HG03457 (cell line): ENCODE measurements around the gene NR6A1.

Experiments
- ATAC-seq: cut with Tn5 transposase; IDR thresholded peaks from one replicate; pipeline ENCODE4 v1.9.1; 2021; ENCODE audit warnings: moderate number of reproducible peaks; ENCODE audit not compliant: unreplicated experiment

The NR6A1 gene

DNA sequence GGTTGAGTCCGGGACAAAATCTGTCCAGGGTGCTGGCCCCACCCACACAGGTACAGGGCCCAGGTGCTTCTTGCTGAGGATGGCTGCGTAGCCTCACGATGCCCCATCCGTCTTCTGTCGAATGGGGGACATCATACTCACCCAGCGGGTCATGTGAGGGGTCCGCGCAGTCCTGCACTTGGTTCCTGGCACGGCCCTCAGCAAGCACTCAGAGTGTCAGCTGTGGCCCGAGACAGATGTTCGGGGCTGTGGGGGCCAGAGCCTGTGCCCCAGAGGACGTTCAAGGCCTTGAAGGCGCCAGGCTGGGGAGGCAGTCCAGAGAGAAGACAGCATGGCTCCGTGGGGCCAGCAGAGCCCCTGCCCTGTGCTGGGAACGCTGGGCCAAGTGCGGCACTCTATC, 291.7 kb downstream of the NR6A1 start:
- ATAC-seq: no peak

DNA sequence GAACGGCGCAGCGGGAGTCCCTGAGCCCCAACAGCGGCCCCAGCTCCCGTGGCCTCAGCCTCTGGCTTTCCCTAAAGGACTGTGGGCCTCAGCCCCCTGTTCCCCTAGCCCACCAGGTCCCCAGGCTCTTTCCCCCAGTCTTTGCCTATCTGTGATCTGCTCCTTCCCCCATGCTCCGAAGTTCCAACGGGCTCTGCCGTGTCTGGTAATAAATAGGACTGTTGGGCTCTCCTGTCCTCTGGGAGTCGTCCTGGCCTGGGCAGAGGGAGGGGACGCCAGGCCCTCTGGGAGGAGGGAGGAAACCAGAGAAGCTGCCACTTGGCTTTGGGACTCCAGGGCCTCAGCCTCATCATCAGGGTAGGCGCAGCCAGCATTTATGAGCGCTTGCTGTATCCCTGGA, 292.8 kb downstream of the NR6A1 start:
- ATAC-seq: no peak

DNA sequence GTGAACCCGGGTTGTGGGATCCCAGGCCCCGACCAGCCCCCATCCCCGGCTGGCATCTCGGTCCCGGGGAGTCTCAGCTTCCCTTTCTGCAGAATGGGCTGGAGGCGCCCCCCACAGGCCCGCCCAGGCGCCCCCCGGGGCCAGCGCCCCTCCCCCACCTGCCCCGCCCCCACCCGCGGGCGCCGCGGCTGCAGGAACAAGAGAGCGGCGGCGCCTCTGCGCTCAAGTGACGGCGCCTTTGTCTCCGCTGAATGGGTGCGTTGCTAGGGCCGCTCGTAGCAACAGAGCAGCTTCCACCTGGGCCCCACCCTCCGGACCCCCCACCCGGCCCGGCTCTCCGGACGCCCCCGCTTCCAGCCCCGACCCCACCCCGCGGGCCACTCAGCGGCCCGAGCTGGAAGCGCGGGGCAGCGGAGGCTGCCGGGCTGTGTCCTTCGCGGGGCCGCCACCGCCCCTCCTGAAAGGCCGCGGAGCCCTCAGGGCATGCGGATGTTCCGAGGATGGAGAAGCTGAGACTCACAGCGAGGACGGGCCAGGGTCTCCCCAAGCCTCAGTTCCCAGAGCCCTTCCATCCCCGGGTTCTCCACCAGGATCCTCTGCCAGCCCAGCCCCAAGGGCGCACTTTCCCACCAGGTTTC, 293.3 kb downstream of the NR6A1 start:
- no peak for ATAC-seq

GRCh38 chr9:124477211-124477647, 293.9 kb downstream of the NR6A1 start:
- ATAC-seq: no peak

GRCh38 chr9:124475868-124476690, 295.0 kb downstream of the NR6A1 start:
- no peak for ATAC-seq

DNA sequence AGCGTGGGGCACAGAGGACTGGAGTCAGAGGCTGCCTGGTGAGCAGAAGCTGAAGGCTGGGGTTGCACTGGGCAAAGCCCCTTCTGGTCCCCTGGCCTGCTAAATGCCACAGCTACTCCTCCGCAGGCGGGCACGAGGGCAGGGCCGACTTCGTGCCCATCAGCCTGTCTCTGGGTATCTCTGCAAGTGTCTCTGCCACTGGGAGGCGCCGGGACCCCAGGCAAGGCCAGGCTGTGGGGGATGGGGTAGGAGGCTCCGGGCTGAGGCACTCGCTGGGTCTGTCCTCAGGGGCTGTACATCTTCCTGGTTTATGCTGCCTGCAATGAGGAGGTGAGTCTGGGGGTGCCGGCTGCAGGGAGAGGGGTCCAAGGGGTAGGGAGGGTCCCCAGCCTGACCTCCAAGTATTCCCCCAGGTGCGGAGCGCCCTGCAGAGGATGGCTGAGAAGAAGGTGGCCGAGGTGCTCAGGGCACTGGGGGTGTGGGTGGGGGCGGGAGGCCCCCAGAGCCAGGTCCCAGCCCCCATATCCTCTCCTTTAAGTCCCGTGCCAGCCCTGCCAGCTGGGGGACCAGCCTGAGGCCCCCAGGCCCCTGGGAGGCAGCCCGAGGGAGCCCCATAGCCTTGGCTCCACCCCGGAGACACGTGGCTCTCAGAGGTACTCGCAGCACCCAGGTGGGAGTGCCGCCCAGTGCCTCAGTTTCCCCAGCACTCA, 295.8 kb downstream of the NR6A1 start:
- no peak for ATAC-seq

- ATAC-seq: no peak
These were observed 297.0 kb downstream of the NR6A1 start for GRCh38 chr9:124474151-124474550.

- no peak for ATAC-seq
These were observed 297.8 kb downstream of the NR6A1 start for GRCh38 chr9:124473310-124473709.

GRCh38 chr9:124472770-124473169, 298.3 kb downstream of the NR6A1 start:
- no peak for ATAC-seq

- no peak for ATAC-seq
These were observed 299.4 kb downstream of the NR6A1 start for GRCh38 chr9:124471761-124472160.

GRCh38 chr9:124470726-124471125, 300.4 kb downstream of the NR6A1 start:
- no peak for ATAC-seq

DNA sequence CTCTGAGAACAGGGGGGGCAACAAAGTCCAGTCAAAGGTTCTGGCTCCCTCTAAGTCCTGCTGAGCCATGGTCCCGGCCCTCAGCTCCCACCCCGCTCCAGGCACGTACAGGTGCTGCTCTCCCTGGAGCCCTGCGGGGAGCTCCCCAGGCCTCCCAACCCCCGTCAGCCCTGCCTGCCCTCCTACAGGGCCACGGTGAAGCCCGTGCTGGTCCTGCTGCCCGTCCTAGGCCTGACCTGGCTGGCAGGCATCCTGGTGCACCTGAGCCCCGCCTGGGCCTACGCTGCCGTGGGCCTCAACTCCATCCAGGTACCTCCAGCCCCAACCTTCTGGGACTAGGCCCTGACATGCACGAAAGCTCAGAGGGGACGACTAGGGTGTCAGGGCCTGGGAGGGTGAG, 300.8 kb downstream of the NR6A1 start:
- no peak for ATAC-seq

GRCh38 chr9:124469011-124469832, 301.9 kb downstream of the NR6A1 start:
- no peak for ATAC-seq

DNA sequence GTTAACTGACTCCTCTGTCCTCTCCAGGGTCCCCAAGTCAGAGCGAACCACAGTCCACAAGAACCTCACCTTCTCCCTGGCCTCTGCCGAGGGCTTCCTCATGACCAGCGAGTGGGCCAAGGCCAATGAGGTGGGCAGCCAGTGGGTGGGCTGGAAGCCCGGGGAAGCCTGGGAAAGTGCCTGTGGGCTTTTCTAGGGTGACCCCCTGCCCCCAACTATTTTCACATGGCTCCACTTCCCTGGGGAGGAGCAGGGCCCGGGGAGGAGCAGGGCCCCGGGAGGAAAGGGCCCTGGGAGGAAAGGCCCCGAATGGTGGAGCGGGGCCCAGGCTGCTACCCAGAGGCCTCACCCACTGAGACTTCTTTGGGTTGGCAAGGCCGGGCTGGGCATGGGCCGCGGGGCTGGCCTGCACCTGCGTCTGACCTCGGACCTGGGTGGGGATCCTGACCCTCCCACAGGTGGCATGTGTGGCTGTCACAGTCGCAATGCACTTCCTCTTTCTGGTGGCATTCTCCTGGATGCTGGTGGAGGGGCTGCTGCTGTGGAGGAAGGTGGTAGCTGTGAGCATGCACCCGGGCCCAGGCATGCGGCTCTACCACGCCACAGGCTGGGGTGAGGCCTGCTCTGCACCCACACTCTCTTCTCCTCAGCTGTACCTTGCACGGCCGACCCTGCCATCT, 302.9 kb downstream of the NR6A1 start:
- ATAC-seq: no peak

- ATAC-seq: no peak
These were observed 303.6 kb downstream of the NR6A1 start for GRCh38 chr9:124467410-124468060.
